Naive thymus-derived CD4-positive, alpha-beta T cell (primary cell): Measurements from ENCODE around the gene NRXN3. TPM values are rescaled to one million over a fixed set of nuclear protein-coding genes. Genes with fewer than 3 reads are reported as not detected.

Source experiments
- ATAC-seq: fragments of 150-1000 bp; cut with Tn5 transposase; 2 replicates; pipeline ENCODE4 v1.10.0; 2021; ENCODE audit warnings: mild to moderate bottlenecking, moderate library complexity
- CTCF ChIA-PET: fragments of 350-600 bp; sonication (Branson Sonifier 250); formaldehyde crosslinking; loops from one replicate; lab custom pipeline; 2021; ENCODE audit warnings: antibody characterized with exemption; lab: Charles Lee
- POLR2A ChIA-PET: fragments of 350-600 bp; sonication (Branson Sonifier 250); formaldehyde crosslinking; loops from one replicate; lab custom pipeline; 2021; ENCODE audit warnings: antibody characterized with exemption, inconsistent platforms; lab: Charles Lee
- DNase-seq, 9 donors: peaks; one replicate each; pipeline versions ENCODE4 v3.0.0 to v3.0.0-alpha.2; 2020 to 2022; ENCODE audit warnings: mixed read lengths in 1 of 9
- H3K27ac ChIP-seq: one replicate; pipeline ENCODE4 v1.7.0; 2013; ENCODE audit warnings: mild to moderate bottlenecking, low read depth, low read length, moderate library complexity
- H3K27me3 ChIP-seq, 2 donors: one replicate each; pipeline ENCODE4 v1.7.0; 2013; ENCODE audit warnings: low read length in 2 of 2, mild to moderate bottlenecking in 2 of 2, moderate library complexity in 2 of 2; ENCODE audit not compliant: control insufficient read depth in 2 of 2, insufficient read depth in 2 of 2
- H3K36me3 ChIP-seq, 3 experiments: 1 replicate in 2 of 3; 2 replicates in 1 of 3; pipeline ENCODE4 v1.7.0; 2013; ENCODE audit warnings: low read length in 3 of 3, mild to moderate bottlenecking in 3 of 3, moderate library complexity in 1 of 3; ENCODE audit not compliant: insufficient read depth in 3 of 3, control insufficient read depth in 2 of 3
- H3K4me1 ChIP-seq, 2 donors: one replicate each; pipeline ENCODE4 v1.7.0; 2013; ENCODE audit warnings: low read length in 2 of 2, mild to moderate bottlenecking in 2 of 2, moderate library complexity in 1 of 2; ENCODE audit not compliant: control insufficient read depth in 2 of 2, insufficient read depth in 2 of 2
- H3K4me3 ChIP-seq: 2 replicates; pipeline ENCODE4 v1.7.0; 2013; ENCODE audit warnings: mild to moderate bottlenecking, low read length
- H3K9me3 ChIP-seq, 3 experiments: 1 replicate in 2 of 3; 2 replicates in 1 of 3; pipeline ENCODE4 v1.7.0; 2013; ENCODE audit warnings: low read length in 3 of 3; ENCODE audit not compliant: control insufficient read depth in 2 of 3
- H3K27ac Mint-ChIP-seq, 9 donors: one replicate each; pipeline ENCODE4 v1.8.0; 2020 to 2022; ENCODE audit warnings: mixed read lengths in 9 of 9, mild to moderate bottlenecking in 8 of 9, moderate library complexity in 5 of 9, inconsistent platforms in 2 of 9
- H3K27me3 Mint-ChIP-seq, 5 donors: one replicate each; pipeline ENCODE4 v1.8.0; 2021 to 2022; ENCODE audit warnings: mixed read lengths in 5 of 5, mild to moderate bottlenecking in 1 of 5
- H3K36me3 Mint-ChIP-seq, 5 donors: one replicate each; pipeline ENCODE4 v1.8.0; 2020 to 2022; ENCODE audit warnings: mixed read lengths in 5 of 5, mild to moderate bottlenecking in 3 of 5, inconsistent platforms in 1 of 5
- H3K4me1 Mint-ChIP-seq, 7 donors: one replicate each; pipeline ENCODE4 v1.8.0; 2020 to 2022; ENCODE audit warnings: mixed read lengths in 7 of 7, mild to moderate bottlenecking in 3 of 7, inconsistent platforms in 1 of 7
- H3K4me3 Mint-ChIP-seq, 10 donors: one replicate each; pipeline ENCODE4 v1.8.0; 2020 to 2022; ENCODE audit warnings: mild to moderate bottlenecking in 10 of 10, mixed read lengths in 10 of 10, moderate library complexity in 6 of 10, inconsistent platforms in 2 of 10
- H3K9me3 Mint-ChIP-seq, 11 donors: one replicate each; pipeline ENCODE4 v1.8.0; 2020 to 2022; ENCODE audit warnings: mixed read lengths in 11 of 11, mild to moderate bottlenecking in 4 of 11, inconsistent platforms in 1 of 11, moderate library complexity in 1 of 11
- intact Hi-C, 2 donors: fragments of 100-400 bp; cut with micrococcal nuclease; formaldehyde crosslinking; loops; one replicate each; pipeline ENCODE4 v1.15.1; 2023
- polyA plus RNA-seq, 2 donors: library from polyadenylated mRNA; unstranded; fragments of 300-500 nt; fragmentation: Illumina TruSeq; gene quantifications; one replicate each; pipeline ENCODE4 v1.2.3, GENCODE V29; 2021
- total RNA-seq, 6 experiments: library from RNA in 5 of 6; stranded (reverse) in 5 of 6; gene quantifications; 1 replicate in 5 of 6; 2 replicates in 1 of 6; pipeline ENCODE4 v1.2.3 and lab custom pipeline; 2021 to 2026

The NRXN3 gene
- total and polyA plus RNA-seq, 7 experiments from 2014 or later: not detected

DNA sequence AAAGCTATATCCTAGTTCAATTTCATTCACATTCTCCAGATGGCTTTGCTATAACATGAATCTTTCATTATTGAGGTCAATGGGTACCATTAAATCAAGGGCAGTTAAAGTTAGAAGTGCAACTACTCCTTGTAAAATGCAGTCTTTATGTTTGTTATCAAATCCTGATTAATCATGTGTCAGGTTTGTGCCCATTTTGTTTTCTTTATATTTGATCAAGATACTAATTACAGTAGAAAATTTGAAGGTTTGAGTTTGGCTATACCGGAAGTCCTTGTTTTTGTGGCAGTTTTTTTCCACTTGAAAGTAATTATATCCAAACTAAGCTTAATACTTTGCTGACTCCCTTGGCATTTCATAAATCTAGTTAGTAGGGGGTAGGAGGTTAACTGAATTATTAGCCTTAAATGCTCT lies 1528.1 kb downstream of the NRXN3 start:
- H3K9me3 ChIP-seq: no peaks in the 10 kb centered on the region
- ChIA-PET CTCF (no interaction called here), POLR2A (no interaction called here)
- no peaks in the 10 kb centered on the region for H3K4me1 Mint-ChIP-seq
- H3K27me3 ChIP-seq: no peaks in the 10 kb centered on the region
- no peaks in the 10 kb centered on the region for H3K4me1 ChIP-seq
- H3K9me3 Mint-ChIP-seq: peaks cover 0 to 17% (median 2%) of the 10 kb centered on the region in 11 donors
- peaks cover 0 to 4% (median 0%) of the 10 kb centered on the region in 5 donors for H3K36me3 Mint-ChIP-seq
- H3K27me3 Mint-ChIP-seq: no peaks in the 10 kb centered on the region
- H3K27ac ChIP-seq: no peak overlapping the region
- H3K27ac Mint-ChIP-seq: no peak overlapping the region
- ATAC-seq (no peak), DNase-seq (no peak)
- intact Hi-C loops: no loop called here
- no peaks in the 10 kb centered on the region for H3K36me3 ChIP-seq
- H3K4me3 ChIP-seq: no peak overlapping the region
- H3K4me3 Mint-ChIP-seq: no peak overlapping the region

DNA sequence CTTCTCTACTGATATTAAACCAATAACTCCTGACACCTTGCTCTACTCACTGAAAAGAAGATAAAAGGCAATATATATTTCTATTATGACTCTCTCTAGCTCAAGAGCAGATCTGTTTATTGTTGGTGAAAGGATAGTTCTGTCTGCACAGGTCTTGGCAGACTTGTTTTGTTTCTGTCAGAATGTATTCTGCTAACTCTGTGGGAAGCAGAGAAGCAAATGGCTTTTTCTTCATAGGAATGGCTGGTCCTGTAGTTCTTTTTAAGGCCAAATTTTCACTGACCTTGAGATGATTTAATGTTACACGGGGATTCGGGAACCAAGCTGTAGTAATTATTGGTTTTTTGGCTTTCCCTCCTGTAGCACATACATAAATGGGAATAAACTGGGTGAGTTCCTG lies 1529.0 kb downstream of the NRXN3 start:
- H3K27ac ChIP-seq: no peak overlapping the region
- no peak for ATAC-seq
- no peak overlapping the region for H3K27ac Mint-ChIP-seq
- no peaks in the 10 kb centered on the region for H3K9me3 ChIP-seq
- POLR2A ChIA-PET: no interaction called here
- H3K36me3 Mint-ChIP-seq: peaks cover 0 to 4% (median 0%) of the 10 kb centered on the region in 5 donors
- CTCF ChIA-PET: no interaction called here
- peaks cover 0 to 14% (median 2%) of the 10 kb centered on the region in 11 donors for H3K9me3 Mint-ChIP-seq
- intact Hi-C loops: no loop called here
- DNase-seq: no peak
- H3K27me3 ChIP-seq: no peaks in the 10 kb centered on the region
- no peaks in the 10 kb centered on the region for H3K4me1 Mint-ChIP-seq
- H3K27me3 Mint-ChIP-seq: no peaks in the 10 kb centered on the region
- no peaks in the 10 kb centered on the region for H3K36me3 ChIP-seq
- no peak overlapping the region for H3K4me3 ChIP-seq
- H3K4me1 ChIP-seq: no peaks in the 10 kb centered on the region
- H3K4me3 Mint-ChIP-seq: no peak overlapping the region

DNA sequence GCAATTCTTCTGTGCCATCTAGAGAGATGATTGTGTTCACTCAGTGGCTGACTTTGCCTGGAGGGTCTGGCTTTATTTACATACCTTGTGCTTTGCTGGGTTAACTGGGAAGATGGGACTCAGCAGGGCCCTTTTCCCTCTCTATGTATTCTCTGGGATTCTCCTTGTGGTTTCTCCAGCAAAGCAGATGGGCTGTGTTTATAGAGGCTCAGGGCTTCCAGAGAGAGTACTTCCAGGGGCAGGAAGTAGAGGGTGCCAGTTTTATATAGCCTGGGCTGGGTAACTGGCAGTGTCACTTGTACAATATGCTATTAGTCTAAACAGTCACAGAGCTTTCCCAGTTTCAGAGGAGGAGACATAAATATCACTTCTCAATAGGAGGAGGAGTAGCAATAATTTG lies 1531.2 kb downstream of the NRXN3 start:
- Histone ChIP-seq H3K9me3 (no peaks in the 10 kb centered on the region), H3K4me3 (no peak overlapping the region), H3K27me3 (no peaks in the 10 kb centered on the region), H3K36me3 (no peaks in the 10 kb centered on the region), H3K4me1 (no peaks in the 10 kb centered on the region), H3K27ac (no peak overlapping the region)
- Mint-ChIP-seq H3K27me3 (no peaks in the 10 kb centered on the region), H3K9me3 (peaks cover 0 to 14% (median 2%) of the 10 kb centered on the region in 11 donors), H3K4me3 (no peak overlapping the region), H3K36me3 (peaks cover 0 to 4% (median 0%) of the 10 kb centered on the region in 5 donors), H3K4me1 (no peaks in the 10 kb centered on the region), H3K27ac (no peak overlapping the region)
- intact Hi-C loops: no loop called here
- ChIA-PET POLR2A (no interaction called here), CTCF (no interaction called here)
- no peak for ATAC-seq
- no peak for DNase-seq

DNA sequence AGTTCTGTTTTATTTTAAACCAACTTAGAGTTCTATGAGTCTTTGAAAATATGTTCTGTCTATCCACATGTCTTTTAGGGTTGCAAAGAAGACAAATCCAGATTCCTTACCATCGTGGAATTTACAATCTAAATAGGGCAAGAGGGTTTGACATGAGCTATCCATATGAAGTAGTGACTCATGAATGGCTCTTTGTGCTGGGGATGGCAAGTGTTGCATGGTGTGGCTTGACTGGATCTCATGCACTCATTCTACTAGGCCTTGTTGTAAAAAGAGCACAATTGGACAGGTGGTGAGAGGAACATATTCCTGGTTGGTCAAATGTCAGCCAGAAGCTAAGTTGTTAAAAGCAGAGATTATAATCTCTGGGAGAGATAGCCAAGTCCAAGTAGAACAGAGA lies 1532.0 kb downstream of the NRXN3 start:
- ChIA-PET POLR2A (no interaction called here), CTCF (no interaction called here)
- Histone ChIP-seq H3K27ac (no peak overlapping the region), H3K4me3 (no peak overlapping the region), H3K27me3 (no peaks in the 10 kb centered on the region), H3K36me3 (no peaks in the 10 kb centered on the region), H3K9me3 (no peaks in the 10 kb centered on the region), H3K4me1 (no peaks in the 10 kb centered on the region)
- H3K27me3 Mint-ChIP-seq: no peaks in the 10 kb centered on the region
- no peak overlapping the region for H3K4me3 Mint-ChIP-seq
- no peak for DNase-seq
- intact Hi-C loops: no loop called here
- peaks cover 0 to 11% (median 2%) of the 10 kb centered on the region in 11 donors for H3K9me3 Mint-ChIP-seq
- ATAC-seq: no peak
- H3K27ac Mint-ChIP-seq: no peak overlapping the region
- H3K4me1 Mint-ChIP-seq: no peaks in the 10 kb centered on the region
- H3K36me3 Mint-ChIP-seq: peaks cover 0 to 4% (median 0%) of the 10 kb centered on the region in 5 donors

DNA sequence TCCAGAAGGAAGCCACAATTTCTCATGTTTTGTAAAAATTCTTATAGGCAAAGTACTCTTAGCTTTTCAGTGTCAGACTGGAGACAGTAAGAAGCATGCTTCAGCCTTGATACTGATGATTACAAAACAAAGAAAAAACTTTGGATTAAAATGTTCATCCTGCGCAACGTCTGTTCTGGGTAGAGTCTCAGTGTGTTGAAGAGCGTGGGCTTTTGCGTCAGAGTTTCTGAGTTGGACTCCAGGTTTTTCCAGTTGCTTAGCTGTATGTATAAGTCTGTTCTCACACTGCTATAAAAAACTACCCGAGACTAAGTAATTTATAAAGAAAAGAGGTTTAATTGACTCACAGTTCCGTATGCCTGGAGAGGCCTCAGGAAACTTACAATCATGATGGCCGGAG lies 1533.0 kb downstream of the NRXN3 start:
- ChIA-PET CTCF (no interaction called here), POLR2A (no interaction called here)
- intact Hi-C loops: no loop called here
- Mint-ChIP-seq H3K4me1 (no peaks in the 10 kb centered on the region), H3K4me3 (no peak overlapping the region), H3K27ac (no peak overlapping the region), H3K36me3 (peaks cover 0 to 4% (median 0%) of the 10 kb centered on the region in 5 donors), H3K9me3 (peaks cover 0 to 9% (median 2%) of the 10 kb centered on the region in 11 donors), H3K27me3 (no peaks in the 10 kb centered on the region)
- Histone ChIP-seq H3K4me1 (no peaks in the 10 kb centered on the region), H3K27me3 (no peaks in the 10 kb centered on the region), H3K27ac (no peak overlapping the region), H3K36me3 (no peaks in the 10 kb centered on the region), H3K9me3 (no peaks in the 10 kb centered on the region), H3K4me3 (no peak overlapping the region)
- no peak for DNase-seq
- ATAC-seq: no peak

DNA sequence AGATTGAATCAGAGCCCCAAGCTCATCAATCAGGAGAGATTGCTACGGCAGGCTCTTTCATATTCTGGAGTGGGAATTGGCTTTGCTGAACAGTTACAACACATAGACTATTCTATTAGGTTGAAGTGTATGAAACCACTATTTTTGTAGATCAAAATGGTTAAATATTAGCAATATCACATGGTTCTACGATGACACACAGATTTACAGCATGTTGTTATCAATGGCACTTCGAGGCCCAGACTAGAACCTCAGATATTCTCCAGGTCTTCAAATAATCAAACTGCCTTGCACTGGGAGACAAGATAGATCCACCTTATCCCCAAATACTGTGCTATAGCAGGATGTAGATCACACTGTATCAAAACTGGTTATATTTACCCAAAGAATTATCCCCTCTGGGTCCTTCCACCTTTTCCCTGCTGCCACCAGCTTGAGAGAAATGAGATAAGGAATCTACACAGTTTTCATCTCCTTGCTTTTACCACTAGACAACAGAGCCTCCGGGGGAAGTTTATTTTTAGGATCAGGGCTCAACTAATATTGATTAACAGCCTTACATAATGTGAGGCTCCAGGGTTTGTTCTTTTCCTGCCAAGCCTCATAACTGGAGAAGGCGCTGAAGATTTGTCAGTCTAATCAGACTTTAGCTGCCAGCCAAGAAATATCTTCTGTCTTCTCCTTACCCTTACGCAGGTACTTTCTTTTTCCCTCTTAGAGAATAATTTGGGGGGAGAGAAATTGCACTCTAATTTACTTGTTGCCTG lies 1534.1 kb downstream of the NRXN3 start:
- Mint-ChIP-seq H3K9me3 (peaks cover 0 to 11% (median 2%) of the 10 kb centered on the region in 11 donors), H3K36me3 (peaks cover 0 to 4% (median 0%) of the 10 kb centered on the region in 5 donors), H3K4me3 (no peak overlapping the region), H3K27ac (no peak overlapping the region), H3K4me1 (no peaks in the 10 kb centered on the region), H3K27me3 (no peaks in the 10 kb centered on the region)
- Histone ChIP-seq H3K36me3 (no peaks in the 10 kb centered on the region), H3K4me3 (no peak overlapping the region), H3K27me3 (no peaks in the 10 kb centered on the region), H3K4me1 (no peaks in the 10 kb centered on the region), H3K27ac (no peak overlapping the region), H3K9me3 (no peaks in the 10 kb centered on the region)
- ATAC-seq: no peak
- DNase-seq: no peak
- ChIA-PET CTCF (no interaction called here), POLR2A (no interaction called here)
- intact Hi-C loops: no loop called here
